C4-2B (cell line): ENCODE data around the gene PAX1.
A peak's percentile ranks its signal among the peaks of the same experiment; 100 is the strongest.

Experiments
- H3K27ac ChIP-seq: fragments of 450-650 bp; 2 replicates; pipeline ENCODE4 v1.5.1; 2017
- ZFX ChIP-seq: fragments of 450-650 bp; IDR thresholded peaks from 2 replicates; pipeline ENCODE4 v1.6.1; 2017
- TF ChIP-seq, protein P1 (sequence below): fragments of 450-650 bp; conservative IDR thresholded peaks from 2 replicates; pipeline ENCODE4 v1.5.1; 2017; ENCODE audit warnings: mild to moderate bottlenecking

Gene PAX1

DNA sequence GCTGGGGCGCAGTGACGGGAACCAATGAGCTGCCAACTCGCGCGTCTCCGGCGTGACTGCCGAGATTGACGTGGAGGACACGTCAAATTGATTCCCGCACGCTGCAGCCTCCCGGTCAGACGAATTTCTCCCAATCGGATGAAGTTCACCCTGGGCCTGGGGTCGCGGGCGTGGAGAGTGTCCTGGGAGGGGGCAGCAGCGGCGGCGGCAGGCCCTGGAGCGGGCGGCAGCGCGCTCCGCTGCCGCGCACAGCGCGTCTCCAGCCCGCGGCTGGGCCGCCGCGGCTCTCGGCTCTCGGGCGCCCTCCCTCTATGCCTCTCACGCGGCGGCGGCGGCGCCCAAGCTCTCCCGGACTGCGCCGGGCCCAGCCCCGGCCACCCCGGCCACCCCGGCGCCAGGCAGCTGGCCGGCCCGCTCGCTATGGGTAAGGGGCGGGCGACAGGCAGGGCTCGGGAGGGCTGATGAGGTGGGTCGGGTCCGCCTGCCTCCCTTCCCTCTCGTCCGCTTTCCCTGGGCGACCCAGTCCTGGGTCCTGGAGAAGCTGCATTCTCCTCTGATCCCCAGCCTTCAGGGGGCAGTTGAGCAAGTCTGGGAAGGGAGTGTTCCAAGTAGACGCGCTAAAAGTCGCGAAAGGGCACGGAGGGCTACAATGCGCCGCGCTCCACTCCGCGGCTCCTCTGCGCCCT is at the start of gene PAX1:
Gene PAX1 (plus strand): TSS at position 90 of the 686 bp plus-strand sequence. CDS start 49 bp downstream, at position 139.
- TF ChIP-seq, protein P1, sequence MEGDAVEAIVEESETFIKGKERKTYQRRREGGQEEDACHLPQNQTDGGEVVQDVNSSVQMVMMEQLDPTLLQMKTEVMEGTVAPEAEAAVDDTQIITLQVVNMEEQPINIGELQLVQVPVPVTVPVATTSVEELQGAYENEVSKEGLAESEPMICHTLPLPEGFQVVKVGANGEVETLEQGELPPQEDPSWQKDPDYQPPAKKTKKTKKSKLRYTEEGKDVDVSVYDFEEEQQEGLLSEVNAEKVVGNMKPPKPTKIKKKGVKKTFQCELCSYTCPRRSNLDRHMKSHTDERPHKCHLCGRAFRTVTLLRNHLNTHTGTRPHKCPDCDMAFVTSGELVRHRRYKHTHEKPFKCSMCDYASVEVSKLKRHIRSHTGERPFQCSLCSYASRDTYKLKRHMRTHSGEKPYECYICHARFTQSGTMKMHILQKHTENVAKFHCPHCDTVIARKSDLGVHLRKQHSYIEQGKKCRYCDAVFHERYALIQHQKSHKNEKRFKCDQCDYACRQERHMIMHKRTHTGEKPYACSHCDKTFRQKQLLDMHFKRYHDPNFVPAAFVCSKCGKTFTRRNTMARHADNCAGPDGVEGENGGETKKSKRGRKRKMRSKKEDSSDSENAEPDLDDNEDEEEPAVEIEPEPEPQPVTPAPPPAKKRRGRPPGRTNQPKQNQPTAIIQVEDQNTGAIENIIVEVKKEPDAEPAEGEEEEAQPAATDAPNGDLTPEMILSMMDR: peak; percentile 68
- TF ChIP-seq ZFX: peak; percentile 62; the same call in 1 of the 2 replicates
- peak within 1 kb of the TSS; percentile 57 for H3K27ac ChIP-seq

DNA sequence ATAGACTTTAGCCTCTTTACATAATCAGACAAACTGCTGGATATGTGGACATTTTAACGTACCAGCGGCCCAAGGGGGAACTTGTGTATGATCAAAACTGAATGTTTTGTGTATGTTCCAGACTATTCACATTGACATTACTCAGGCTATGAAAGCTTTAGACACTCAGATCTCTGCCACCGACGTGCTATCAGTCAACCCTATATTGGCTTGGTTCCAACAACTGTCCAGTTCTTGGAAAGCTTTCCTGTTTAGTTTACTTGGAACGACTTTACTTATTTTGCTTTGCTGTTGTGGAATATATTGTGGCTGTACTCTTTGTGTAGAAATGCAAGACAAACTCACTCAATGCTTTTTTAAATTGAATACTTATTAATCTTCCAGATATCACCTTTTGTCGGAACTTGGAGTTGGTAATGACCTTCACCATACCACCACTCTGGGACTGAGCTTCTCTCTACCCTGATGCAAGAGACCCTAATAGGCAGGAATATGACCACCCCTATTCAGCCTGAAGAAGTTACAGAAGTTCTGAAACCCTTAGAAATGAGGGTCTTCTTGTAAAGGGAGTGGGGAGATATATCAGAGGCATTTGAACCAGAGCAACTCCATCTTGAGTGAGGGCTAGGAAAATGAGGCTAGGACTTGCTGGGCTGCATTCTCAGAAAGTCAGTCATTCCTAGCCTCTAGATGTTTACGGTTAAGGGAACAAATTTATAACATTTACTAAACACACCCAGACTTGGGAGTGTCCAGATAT is 49.0 kb upstream of the PAX1 start:
- TF ChIP-seq ZFX: no peak
- TF ChIP-seq, protein P1: no peak
- no peak overlapping the region for H3K27ac ChIP-seq

DNA sequence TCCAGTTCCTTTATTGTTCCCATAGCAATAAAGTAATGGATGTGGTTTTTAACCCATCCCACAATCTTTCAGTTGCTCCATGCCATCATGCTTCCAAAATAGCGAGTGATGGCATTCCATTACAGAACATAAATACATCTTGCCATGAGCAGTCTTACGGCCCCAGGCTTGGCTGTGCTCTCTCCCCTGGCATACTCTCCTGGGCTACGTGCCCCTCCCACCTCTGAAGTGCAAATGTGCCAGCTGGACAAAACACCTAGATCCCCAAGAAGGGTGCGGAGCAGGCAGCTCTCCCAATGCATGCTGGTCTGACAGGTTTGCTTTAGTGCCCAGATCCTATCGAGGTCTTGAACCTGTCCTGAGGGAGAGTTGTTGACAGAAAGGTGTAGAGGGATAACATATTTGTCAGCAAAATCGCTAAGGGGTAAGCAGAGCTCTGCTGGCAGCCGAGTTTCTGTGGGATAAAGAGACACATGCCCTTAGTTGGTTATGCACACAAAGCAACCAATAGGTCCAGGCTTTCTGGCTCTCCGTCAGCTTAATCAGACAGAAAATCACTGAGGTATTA is 43.9 kb upstream of the PAX1 start:
- H3K27ac ChIP-seq: no peak overlapping the region

DNA sequence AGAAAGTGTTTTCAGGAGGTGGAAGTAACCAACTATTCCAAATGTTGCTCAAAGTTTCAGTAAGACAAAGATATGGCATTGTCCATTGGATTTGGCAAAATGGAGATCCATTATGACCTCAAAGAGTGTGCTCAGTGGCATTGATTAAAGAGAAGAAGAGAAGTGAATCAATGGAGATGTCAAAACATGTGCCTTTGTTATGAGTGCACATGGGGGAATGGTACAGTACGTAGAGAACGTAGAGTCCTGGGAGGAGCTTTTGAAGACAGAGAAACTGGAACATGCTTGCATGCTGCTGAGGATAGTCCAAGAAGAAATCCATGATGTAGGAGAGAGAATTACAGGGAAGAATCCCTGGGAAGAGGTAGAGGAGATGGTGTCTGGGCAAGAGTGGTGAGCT is 42.0 kb upstream of the PAX1 start:
- H3K27ac ChIP-seq: no peak overlapping the region
- TF ChIP-seq ZFX: no peak
- TF ChIP-seq, protein P1: no peak

More for the DNA sequence above, 43.9 kb upstream of the PAX1 start:
- TF ChIP-seq, protein P1: no peak
- TF ChIP-seq ZFX: no peak

DNA sequence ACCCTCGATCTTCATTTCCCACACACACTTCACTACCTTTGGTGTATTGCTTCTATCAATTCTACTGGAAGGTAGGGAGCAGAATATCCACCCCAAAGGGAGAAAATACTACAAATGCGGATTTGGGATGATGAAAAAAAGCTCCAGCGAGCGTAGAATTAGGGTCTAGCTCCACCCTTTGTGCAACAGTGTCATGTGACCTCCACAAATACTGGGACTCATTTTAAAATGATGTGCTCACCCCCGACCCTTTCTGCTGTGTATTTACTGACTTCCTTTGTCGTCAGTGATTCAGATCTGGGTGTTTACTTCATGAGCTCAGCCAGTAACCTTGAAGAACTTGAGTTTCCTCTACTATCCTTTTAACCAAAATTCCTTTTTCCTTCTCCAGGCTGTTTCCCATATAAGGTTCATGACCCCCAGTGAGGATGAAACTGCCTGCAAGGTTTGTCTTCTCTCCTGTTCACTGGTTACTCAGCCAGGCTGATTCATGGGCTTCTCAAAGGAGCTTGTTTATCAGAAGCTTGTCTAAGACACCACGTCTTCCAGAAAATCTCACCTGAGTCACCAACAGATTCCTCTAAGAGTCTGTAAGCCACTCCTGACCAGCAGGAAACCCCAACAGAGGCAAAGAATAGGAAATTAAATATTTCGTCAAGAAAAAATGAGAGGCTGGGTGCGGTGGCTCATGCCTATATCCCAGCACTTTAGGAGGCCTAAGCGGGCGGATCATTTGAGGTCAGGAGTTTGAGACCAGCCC is 39.6 kb upstream of the PAX1 start:
- no peak overlapping the region for H3K27ac ChIP-seq
- TF ChIP-seq, protein P1: no peak
- TF ChIP-seq ZFX: no peak

DNA sequence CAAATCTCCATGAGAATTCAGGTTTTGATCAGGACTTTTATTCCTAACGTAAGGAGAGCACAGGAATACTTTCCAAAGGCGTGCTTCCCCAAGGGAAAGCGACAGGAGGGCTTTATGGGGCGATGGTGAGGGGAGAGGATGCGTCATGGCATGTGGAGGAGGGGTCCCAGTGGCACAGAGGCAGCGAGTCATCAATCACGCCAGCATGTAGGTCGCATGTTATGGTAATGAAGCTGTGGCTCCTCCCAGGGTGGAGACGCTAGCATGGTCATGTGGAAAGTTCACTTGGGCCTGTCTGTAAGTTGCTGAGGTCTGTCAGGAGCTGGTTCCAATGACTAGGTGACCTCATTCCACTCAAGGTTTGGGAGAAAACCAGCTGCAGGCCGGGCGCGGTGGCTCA is 35.3 kb upstream of the PAX1 start:
- TF ChIP-seq, protein P1: no peak
- TF ChIP-seq ZFX: no peak
- no peak overlapping the region for H3K27ac ChIP-seq
